HG02798 (cell line): ENCODE data around the gene PLEKHG2.

ENCODE experiments used
- ATAC-seq: cut with Tn5 transposase; IDR thresholded peaks from one replicate; pipeline ENCODE4 v1.9.1; 2021; ENCODE audit warnings: mild to moderate bottlenecking; ENCODE audit not compliant: unreplicated experiment, poor library complexity

Gene PLEKHG2

GRCh38 chr19:39416152-39417120 lies 4.0 kb downstream of the PLEKHG2 start:
- no peak for ATAC-seq

DNA sequence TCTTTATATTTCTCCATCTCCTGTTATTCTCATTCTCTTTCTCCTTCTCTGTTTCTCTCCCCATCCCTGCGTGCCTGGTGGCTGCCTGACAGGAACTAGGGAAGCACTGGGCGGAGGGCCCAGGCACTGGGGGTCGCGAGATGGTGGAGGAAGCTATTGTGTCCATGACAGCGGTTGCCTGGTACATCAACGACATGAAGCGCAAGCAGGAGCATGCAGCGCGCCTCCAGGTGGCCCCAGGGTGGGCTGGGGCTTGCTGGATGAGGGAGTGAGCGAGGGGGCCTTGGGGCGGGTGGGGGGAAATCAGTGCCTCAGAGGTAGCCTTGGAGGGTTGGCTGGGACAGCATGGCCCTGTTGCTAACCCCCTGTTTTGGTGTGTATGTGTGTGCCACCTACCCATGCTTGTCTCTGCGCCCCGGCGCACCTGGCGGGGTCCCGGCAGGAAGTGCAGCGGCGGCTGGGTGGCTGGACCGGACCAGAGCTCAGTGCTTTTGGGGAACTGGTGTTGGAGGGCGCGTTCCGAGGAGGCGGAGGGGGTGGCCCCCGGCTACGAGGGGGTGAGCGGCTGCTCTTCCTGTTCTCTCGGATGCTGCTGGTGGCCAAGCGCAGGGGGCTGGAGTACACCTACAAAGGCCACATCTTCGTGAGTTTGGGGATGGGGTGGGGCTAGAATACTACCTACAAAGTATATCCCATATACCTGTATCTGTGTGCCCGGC lies 5.2 kb downstream of the PLEKHG2 start:
- ATAC-seq, result no peak

DNA sequence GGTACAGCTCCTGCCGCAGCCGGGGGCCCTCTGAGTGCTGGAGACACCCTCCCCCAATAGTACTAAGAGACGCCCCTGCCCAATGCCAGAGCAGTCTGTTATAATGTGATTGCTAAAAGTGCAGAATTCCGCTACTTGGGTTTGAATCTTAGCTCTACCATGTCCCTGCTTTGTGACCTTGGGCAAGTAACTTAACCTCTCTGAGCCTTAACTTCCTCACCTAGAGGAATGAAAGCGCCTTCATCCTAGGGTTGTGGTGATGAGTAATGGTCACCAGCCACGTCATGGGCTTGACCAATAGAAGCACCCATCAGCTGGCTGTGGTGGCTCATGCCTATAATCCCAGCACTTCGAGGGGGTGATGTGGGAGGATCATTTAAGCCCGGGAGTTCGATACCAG lies 6.5 kb downstream of the PLEKHG2 start:
- ATAC-seq, result no peak

GRCh38 chr19:39420769-39421168 lies 8.3 kb downstream of the PLEKHG2 start:
- no peak for ATAC-seq

DNA sequence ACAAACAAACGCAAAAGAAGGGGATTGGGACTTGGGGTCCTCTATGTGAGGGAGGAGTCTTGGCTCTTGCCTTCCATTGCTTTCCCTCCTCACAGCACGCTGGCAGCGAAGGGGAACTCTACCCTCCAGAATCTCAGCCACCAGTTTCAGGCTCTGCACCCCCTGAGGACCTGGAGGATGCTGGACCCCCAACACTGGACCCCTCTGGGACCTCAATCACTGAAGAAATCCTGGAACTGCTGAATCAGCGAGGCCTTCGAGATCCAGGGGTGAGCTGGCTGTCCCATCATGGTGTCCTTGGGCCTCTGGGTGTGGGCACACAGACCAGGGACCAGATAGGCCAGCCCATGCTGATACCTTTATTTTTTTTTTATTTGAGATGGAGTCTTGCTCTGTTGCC lies 9.6 kb downstream of the PLEKHG2 start:
- no peak for ATAC-seq

DNA sequence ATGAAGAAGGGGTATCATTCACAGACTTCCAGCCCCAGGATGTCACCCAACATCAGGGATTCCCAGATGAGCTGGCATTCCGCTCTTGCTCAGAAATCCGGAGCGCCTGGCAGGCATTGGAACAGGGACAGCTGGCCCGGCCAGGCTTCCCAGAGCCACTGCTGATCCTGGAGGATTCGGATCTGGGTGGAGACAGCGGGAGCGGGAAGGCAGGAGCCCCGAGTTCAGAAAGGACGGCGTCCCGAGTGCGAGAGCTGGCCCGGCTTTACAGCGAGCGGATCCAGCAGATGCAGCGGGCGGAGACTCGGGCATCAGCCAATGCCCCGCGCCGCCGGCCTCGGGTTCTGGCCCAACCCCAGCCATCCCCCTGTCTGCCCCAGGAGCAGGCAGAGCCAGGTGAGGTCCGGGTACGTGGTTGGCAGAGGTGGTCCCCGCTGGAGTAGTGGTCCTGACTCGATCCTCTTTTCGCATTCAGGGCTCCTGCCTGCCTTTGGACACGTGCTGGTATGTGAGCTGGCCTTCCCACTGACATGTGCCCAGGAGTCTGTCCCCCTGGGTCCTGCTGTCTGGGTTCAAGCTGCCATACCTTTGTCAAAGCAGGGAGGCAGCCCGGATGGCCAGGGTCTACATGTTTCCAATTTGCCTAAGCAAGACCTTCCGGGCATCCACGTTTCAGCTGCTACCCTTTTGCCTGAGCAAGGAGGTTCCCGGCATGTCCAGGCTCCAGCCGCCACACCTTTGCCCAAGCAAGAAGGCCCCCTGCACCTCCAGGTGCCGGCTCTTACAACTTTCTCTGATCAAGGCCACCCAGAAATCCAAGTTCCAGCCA lies 11.0 kb downstream of the PLEKHG2 start:
- no peak for ATAC-seq

- ATAC-seq, result no peak
Observed at GRCh38 chr19:39424934-39425333, 12.5 kb downstream of the PLEKHG2 start.

DNA sequence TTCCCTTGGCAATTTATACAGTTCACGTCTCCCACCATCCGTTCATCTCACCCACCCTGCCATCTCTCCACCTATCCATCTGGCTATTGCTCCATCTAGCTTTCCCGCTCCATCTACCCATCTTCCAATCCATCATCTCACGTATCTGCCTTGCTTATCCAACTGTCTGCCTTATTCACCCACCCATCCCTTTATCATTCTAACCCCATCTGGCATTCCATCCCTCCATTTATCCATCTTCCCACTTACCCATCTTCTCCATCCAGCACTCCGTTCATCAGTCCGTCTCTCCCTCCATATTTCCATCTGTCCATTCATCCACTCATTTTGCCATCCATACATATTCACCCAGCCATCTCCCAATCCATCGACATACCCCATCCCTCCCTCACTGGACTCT lies 13.3 kb downstream of the PLEKHG2 start:
- ATAC-seq, result no peak

DNA sequence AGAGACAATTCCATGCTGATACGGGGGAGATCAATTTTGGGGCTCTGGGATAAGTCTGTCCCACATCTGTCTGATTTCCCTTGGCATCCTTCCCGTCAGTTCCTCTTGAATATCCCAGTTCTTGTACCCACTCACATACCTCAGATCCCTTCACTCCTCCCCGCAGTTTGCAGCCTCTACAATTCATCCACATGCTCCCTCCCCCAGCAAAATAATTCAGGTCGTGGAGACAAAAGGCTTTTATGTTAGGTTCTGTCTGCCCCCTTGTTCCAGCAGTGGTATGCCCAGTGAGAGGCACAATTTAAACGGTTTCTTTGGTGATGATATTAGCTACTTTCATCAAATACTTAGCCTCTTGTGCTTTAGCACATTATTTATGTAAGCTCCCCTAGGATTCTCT lies 13.7 kb downstream of the PLEKHG2 start:
- ATAC-seq, result no peak

DNA sequence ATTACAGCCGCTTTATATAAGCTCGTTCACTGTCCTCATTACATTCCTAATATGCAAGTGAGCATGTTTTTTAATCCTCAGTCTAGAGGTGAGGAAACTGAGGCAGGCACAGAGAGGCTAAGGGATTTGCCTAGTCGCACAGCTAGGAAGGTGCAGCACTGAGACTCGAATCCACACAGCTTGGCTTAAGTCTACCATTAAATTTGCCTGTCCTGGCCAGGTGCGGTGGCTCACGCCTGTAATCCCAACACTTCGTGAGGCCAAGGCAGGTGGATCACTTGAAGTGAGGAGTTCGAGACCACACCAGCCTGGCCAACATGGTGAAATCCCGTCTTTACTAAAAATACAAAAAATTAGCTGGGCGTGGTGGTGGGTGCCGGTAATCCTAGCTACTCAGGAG lies 15.2 kb downstream of the PLEKHG2 start:
- ATAC-seq, result no peak

- no peak for ATAC-seq
Observed at GRCh38 chr19:39428283-39429112, 16.0 kb downstream of the PLEKHG2 start.

DNA sequence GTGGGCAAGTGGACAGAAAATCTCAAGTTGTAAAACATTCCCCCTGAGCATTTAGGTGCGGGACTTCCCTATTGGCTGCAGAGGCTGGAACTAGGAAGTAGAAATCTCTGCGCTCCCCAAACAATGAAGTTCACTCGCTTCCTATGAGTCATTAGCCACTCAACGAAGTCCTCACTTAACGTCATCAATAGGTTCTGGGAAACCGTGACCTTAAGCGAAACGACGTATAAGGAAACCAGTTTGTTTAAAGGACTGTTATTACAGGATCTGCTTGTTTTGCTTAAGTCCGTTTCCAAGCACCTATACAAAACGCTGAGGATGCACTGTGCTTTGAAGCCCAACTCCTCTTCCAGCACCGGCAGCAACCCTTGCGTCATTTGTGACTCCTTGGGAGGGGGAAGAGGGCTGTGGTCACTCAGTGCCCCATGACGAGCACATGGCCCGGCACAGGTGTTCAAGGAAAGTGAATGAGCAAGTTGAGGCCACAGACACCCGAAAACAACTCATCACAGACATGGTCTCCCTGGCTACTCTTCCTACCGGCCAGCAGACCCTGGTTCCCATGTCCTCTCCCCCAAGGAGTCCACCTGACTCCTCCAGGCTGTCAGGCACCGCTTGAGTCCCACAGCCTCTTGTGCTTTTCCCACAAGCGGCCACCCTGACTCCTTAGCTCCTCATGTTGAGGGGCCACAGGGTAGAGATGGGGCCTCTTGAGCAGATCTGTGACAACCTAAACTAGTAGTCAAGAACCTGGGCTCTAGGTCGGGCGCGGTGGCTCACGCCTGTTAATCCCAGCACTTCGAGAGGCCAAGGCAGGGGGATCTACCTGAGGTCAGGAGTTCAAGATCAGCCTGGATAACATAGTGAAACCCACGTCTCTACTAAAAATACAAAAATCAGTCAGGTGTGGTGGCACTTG lies 18.5 kb downstream of the PLEKHG2 start:
- ATAC-seq, result peak; percentile 32

- ATAC-seq, result no peak
Observed at GRCh38 chr19:39432677-39433025, 20.2 kb downstream of the PLEKHG2 start.

- no peak for ATAC-seq
Observed at GRCh38 chr19:39433480-39434079, 21.1 kb downstream of the PLEKHG2 start.

DNA sequence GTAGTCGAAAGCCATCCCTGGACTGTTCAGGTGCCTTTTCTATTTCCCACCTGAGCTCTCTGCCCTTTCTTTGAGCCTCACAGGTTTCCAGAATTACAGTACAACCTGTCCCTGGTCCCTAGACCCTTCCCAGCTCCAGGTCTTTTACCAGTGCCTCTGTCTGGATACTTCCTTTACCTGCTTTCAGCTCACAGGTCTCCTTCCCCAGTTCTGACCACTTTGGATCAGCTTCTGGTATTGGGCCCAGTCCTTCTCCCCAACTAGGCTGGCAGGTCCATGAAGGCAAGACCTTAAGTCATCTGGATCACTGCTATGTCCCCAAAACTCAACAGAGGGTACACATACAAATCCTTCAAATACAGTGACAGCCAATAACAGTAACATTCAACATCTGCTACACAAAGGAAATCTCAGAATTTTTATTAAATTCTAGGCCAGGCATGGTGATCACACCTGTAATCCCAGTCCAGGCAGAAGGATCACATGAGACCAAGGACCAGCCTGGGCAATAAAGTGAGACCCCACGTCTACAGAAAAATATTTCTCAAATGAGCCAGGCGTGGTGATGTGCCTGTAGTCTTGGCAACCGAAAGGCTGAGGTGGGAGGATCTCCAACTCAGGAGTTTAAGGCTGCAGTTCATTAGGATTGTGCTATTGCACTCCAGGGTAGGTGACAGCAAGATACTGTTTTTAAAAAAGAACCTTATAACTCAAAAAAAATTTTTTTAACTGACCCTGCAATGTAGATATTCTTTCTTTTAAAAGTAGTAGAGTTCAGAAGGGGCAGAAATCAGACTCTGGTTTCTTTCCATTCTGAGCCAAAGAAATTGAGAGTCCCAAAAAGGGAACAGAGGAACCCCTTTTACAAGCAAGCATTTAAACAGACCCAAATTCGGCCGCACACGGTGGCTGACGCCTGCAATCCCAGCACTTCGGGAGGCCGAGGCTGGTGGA lies 21.9 kb downstream of the PLEKHG2 start:
- no peak for ATAC-seq

- ATAC-seq, result peak; percentile 90
Observed at GRCh38 chr19:39435499-39436349, 23.3 kb downstream of the PLEKHG2 start, which contains the start of gene RPS16. TSS of gene RPS16 (minus strand) at chr19:39435949. CDS start at chr19:39435895, 54 bp downstream.
